NK-92 (cell line): ENCODE measurements around the gene ZNF23.

Experiments
- DNase-seq: peaks from one replicate; lab custom pipeline; 2025; ENCODE audit not compliant: unreplicated experiment; lab: John Stamatoyannopoulos, UW

ZNF23 gene

GRCh38 chr16:71399801-71400563, 62.1 kb downstream of the ZNF23 start:
- no peak for DNase-seq
